ENCODE measurements around the gene STK32B. TPM values are rescaled to one million over a fixed set of nuclear protein-coding genes. Genes with fewer than 3 reads are reported as not detected.

STK32B gene
- total and polyA plus RNA-seq, 2 experiments from 2014 or later = not detected

DNA sequence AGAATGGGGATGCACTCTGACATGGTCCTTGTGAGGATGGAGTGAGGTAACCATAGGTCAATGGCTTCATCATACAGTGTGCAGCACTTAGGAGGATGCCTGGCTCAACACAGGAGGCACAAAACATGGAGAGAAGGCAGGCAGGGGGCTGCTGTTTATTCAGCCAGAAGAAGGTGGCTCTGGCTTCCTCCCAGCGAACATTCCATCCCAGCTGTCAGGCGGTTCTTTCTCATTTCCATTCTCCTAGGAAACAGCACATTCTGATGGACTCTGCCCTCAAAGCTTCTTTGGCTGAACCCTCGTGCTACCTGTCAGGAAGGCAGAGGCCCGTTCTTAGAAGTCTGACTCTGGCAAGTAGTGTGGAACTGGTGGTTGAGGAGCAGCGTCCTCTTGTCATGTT, 18.6 kb downstream of the STK32B start:
- no peaks in the 10 kb centered on the region for H3K27me3 ChIP-seq
- TF ChIP-seq CTCF (IDR thresholded peaks at IDR 0.05; ENCODE audit: low read depth, low read length) = no peak
- H3K9me3 ChIP-seq (ENCODE audit: low read depth) = no peaks in the 10 kb centered on the region
- no peak for DNase-seq (ENCODE audit: low read depth in 1 of 2, low spot score in 1 of 2)
- no peaks in the 10 kb centered on the region for H3K36me3 ChIP-seq
- no peak overlapping the region for H3K4me3 ChIP-seq
- no peaks in the 10 kb centered on the region for H3K4me1 ChIP-seq (ENCODE audit: low read depth)
- H3K27ac ChIP-seq = no peak overlapping the region

DNA sequence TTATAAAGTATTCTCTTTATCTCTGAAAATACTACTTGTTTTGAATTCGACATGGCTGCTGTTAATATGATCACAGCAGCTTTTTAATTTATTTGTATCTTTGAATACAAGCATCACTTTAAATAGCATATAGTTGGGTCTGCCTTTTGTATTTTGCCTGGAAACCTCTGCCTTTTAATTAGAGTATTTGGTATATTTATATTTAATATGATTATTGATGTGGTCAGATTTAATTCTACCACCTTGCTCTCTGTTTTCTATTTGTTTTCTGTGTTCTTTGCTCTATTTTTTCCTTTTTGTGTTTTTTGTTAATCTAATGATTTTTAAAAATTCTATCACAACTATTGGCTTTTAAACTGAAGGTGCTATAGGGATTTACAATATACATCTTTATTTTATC, 21.7 kb downstream of the STK32B start:
- no peak for TF ChIP-seq CTCF (IDR thresholded peaks at IDR 0.05; ENCODE audit: low read depth, low read length)
- Histone ChIP-seq H3K9me3 (ENCODE audit: low read depth) (no peaks in the 10 kb centered on the region), H3K27me3 (no peaks in the 10 kb centered on the region), H3K4me3 (no peak overlapping the region), H3K27ac (no peak overlapping the region), H3K4me1 (ENCODE audit: low read depth) (no peaks in the 10 kb centered on the region), H3K36me3 (no peaks in the 10 kb centered on the region)
- no peak for DNase-seq (ENCODE audit: low read depth in 1 of 2, low spot score in 1 of 2)

DNA sequence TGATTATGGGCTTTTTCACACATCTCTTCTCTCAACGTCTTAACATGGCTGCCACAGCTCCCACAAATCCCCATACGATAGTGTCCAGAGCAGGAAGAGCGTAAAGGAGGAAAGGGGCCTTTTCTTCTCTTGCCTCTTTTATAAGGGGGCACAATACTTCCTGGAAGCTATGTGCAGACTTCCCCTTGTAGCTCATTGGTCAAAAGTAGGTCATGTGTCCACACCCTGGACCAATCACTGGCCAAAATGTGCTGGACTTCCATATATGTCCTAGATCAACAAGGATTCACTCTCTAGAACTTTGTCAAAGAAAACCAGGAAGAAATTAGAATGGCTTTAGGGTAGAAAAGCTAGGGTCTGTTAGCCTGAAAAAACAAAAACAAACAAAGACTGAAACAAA, 26.7 kb downstream of the STK32B start:
- Histone ChIP-seq H3K36me3 (no peaks in the 10 kb centered on the region), H3K27ac (no peak overlapping the region), H3K9me3 (ENCODE audit: low read depth) (no peaks in the 10 kb centered on the region), H3K4me3 (no peak overlapping the region), H3K27me3 (no peaks in the 10 kb centered on the region), H3K4me1 (ENCODE audit: low read depth) (no peaks in the 10 kb centered on the region)
- TF ChIP-seq CTCF (IDR thresholded peaks at IDR 0.05; ENCODE audit: low read depth, low read length) = no peak
- no peak for DNase-seq (ENCODE audit: low read depth in 1 of 2, low spot score in 1 of 2)

GRCh38 chr4:5079581-5079980, 28.3 kb downstream of the STK32B start:
- DNase-seq (ENCODE audit: low read depth in 1 of 2, low spot score in 1 of 2) = no peak
- no peaks in the 10 kb centered on the region for H3K36me3 ChIP-seq
- no peak overlapping the region for H3K27ac ChIP-seq
- no peak for TF ChIP-seq CTCF (IDR thresholded peaks at IDR 0.05; ENCODE audit: low read depth, low read length)
- no peaks in the 10 kb centered on the region for H3K9me3 ChIP-seq (ENCODE audit: low read depth)
- H3K27me3 ChIP-seq = no peaks in the 10 kb centered on the region
- H3K4me3 ChIP-seq = no peak overlapping the region
- no peaks in the 10 kb centered on the region for H3K4me1 ChIP-seq (ENCODE audit: low read depth)

DNA sequence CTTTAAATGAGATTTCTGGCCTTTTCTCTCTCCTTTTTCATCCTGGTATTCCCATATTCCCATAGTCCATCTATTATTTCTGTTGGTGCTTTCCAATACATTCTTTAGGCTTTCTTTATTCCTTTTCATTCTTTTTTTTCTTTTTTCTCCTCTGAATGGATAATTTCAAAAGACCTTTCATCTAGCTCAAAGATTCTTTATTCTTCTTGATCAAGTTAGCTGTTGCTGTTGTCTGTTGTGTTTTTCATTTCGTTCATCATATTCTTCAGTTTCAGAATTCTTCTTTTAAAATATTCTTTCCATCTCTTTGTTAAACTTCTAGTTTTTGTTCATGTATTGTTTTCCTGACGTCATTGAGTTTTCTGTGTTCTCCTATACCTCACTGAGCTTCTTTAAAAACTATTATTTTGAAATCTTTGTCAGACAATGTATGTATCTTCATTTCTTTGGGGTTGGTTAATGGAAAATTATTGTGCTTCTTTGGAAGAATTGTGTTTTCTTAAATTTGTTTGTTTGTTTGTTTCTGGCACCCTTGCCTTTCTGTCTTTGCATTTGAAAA, 30.2 kb downstream of the STK32B start:
- no peak for DNase-seq (ENCODE audit: low read depth in 1 of 2, low spot score in 1 of 2)
- Histone ChIP-seq H3K4me1 (ENCODE audit: low read depth) (no peaks in the 10 kb centered on the region), H3K4me3 (no peak overlapping the region), H3K36me3 (no peaks in the 10 kb centered on the region), H3K27me3 (no peaks in the 10 kb centered on the region), H3K9me3 (ENCODE audit: low read depth) (no peaks in the 10 kb centered on the region), H3K27ac (no peak overlapping the region)
- TF ChIP-seq CTCF (IDR thresholded peaks at IDR 0.05; ENCODE audit: low read depth, low read length) = no peak

GRCh38 chr4:5082376-5082775, 31.1 kb downstream of the STK32B start:
- no peak for DNase-seq (ENCODE audit: low read depth in 1 of 2, low spot score in 1 of 2)
- Histone ChIP-seq H3K27me3 (no peaks in the 10 kb centered on the region), H3K36me3 (no peaks in the 10 kb centered on the region), H3K9me3 (ENCODE audit: low read depth) (no peaks in the 10 kb centered on the region), H3K27ac (no peak overlapping the region), H3K4me3 (no peak overlapping the region), H3K4me1 (ENCODE audit: low read depth) (no peaks in the 10 kb centered on the region)
- no peak for TF ChIP-seq CTCF (IDR thresholded peaks at IDR 0.05; ENCODE audit: low read depth, low read length)

All from cardiac muscle cell (in vitro differentiated cells and primary cell).